ENCODE data around the gene KRTAP3-1.

Gene KRTAP3-1

GRCh38 chr17:41012326-41013120 is 3.6 kb upstream of the KRTAP3-1 start:
- H3K27ac ChIP-seq: no peak overlapping the region
- H3K36me3 ChIP-seq: no peaks in the 10 kb centered on the region
- no peaks in the 10 kb centered on the region for H3K9me3 ChIP-seq
- H3K4me3 ChIP-seq (ENCODE audit: low read depth in 1 of 2, low read length in 1 of 2): no peak overlapping the region
- peaks cover 0 to 2% of the 10 kb centered on the region in 2 experiments for H3K4me1 ChIP-seq (ENCODE audit: control insufficient read depth in 1 of 2, insufficient read depth in 1 of 2, low read depth in 1 of 2, low read length in 1 of 2)
- no peak for TF ChIP-seq CTCF (IDR thresholded peaks at IDR 0.05)
- H3K27me3 ChIP-seq: peaks cover 9% of the 10 kb centered on the region

- no peaks in the 10 kb centered on the region for H3K4me1 ChIP-seq (ENCODE audit: control insufficient read depth in 1 of 2, insufficient read depth in 1 of 2, low read depth in 1 of 2, low read length in 1 of 2)
- H3K27ac ChIP-seq: no peak overlapping the region
- no peak for TF ChIP-seq CTCF (IDR thresholded peaks at IDR 0.05)
- H3K4me3 ChIP-seq (ENCODE audit: low read depth in 1 of 2, low read length in 1 of 2): no peak overlapping the region
- peaks cover 11% of the 10 kb centered on the region for H3K27me3 ChIP-seq
- no peaks in the 10 kb centered on the region for H3K9me3 ChIP-seq
- H3K36me3 ChIP-seq: no peaks in the 10 kb centered on the region
Observed at GRCh38 chr17:41010441-41010840, 1.5 kb upstream of the KRTAP3-1 start.

- Histone ChIP-seq H3K36me3 (no peaks in the 10 kb centered on the region), H3K4me1 (ENCODE audit: control insufficient read depth in 1 of 2, insufficient read depth in 1 of 2, low read depth in 1 of 2, low read length in 1 of 2) (no peaks in the 10 kb centered on the region), H3K4me3 (ENCODE audit: low read depth in 1 of 2, low read length in 1 of 2) (no peak overlapping the region), H3K27me3 (peaks cover 10% of the 10 kb centered on the region), H3K27ac (no peak overlapping the region), H3K9me3 (no peaks in the 10 kb centered on the region)
- TF ChIP-seq CTCF (IDR thresholded peaks at IDR 0.05): no peak
Observed at GRCh38 chr17:41009936-41010335, 1.0 kb upstream of the KRTAP3-1 start.

GRCh38 chr17:41009301-41009760 is 403 bp upstream of the KRTAP3-1 start:
- no peak overlapping the region for H3K4me3 ChIP-seq (ENCODE audit: low read depth in 1 of 2, low read length in 1 of 2)
- peaks cover 10% of the 10 kb centered on the region for H3K27me3 ChIP-seq
- no peak for TF ChIP-seq CTCF (IDR thresholded peaks at IDR 0.05)
- no peaks in the 10 kb centered on the region for H3K36me3 ChIP-seq
- no peaks in the 10 kb centered on the region for H3K9me3 ChIP-seq
- no peak overlapping the region for H3K27ac ChIP-seq
- H3K4me1 ChIP-seq (ENCODE audit: control insufficient read depth in 1 of 2, insufficient read depth in 1 of 2, low read depth in 1 of 2, low read length in 1 of 2): no peaks in the 10 kb centered on the region

GRCh38 chr17:41004397-41004796 is 4.5 kb downstream of the KRTAP3-1 start:
- Histone ChIP-seq H3K4me1 (ENCODE audit: control insufficient read depth in 1 of 2, insufficient read depth in 1 of 2, low read depth in 1 of 2, low read length in 1 of 2) (no peaks in the 10 kb centered on the region), H3K27ac (no peak overlapping the region), H3K4me3 (ENCODE audit: low read depth in 1 of 2, low read length in 1 of 2) (no peak overlapping the region), H3K36me3 (no peaks in the 10 kb centered on the region), H3K27me3 (peaks cover 25% of the 10 kb centered on the region), H3K9me3 (no peaks in the 10 kb centered on the region)
- no peak for TF ChIP-seq CTCF (IDR thresholded peaks at IDR 0.05)

Measured in neutrophil (primary cell).